GM18951 (cell line): ENCODE measurements around the gene FZD10.

Experiments used
- POLR2A ChIP-seq: IDR thresholded peaks from 4 replicates; pipeline ENCODE4 v1.6.1; 2011; ENCODE audit warnings: mild to moderate bottlenecking; ENCODE audit not compliant: insufficient read length, insufficient read depth; ENCODE audit errors: extremely low read depth
- in situ Hi-C: fragments of 300-500 bp; cut with MboI; formaldehyde crosslinking; loops from one replicate; pipeline ENCODE4 v1.12.0; 2022; ENCODE audit warnings: low sequenced_read_pairs, mixed read lengths, inconsistent platforms; ENCODE audit not compliant: unreplicated experiment

Gene FZD10

DNA sequence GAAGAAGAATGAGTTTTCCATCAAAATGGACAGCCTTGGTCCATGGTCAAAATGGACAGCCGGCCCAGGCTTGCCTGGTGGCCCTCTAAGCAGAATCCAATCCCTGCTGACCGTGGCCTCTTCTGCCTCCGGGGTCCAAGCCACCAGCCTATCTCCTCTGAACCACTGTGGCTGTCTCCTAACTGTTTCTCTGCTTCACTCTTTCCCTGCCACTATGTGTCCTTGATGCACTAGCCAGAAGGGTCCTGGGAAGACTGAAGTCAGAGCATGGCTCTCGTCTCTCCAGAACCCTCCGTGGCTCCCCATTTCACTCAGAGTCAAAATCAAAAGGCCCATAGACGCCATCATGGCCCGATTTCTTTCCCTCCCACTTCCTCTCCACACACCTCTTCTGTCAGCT, 8.5 kb upstream of the FZD10 start:
- in situ Hi-C loops: no loop called here
- no peak for TF ChIP-seq POLR2A

DNA sequence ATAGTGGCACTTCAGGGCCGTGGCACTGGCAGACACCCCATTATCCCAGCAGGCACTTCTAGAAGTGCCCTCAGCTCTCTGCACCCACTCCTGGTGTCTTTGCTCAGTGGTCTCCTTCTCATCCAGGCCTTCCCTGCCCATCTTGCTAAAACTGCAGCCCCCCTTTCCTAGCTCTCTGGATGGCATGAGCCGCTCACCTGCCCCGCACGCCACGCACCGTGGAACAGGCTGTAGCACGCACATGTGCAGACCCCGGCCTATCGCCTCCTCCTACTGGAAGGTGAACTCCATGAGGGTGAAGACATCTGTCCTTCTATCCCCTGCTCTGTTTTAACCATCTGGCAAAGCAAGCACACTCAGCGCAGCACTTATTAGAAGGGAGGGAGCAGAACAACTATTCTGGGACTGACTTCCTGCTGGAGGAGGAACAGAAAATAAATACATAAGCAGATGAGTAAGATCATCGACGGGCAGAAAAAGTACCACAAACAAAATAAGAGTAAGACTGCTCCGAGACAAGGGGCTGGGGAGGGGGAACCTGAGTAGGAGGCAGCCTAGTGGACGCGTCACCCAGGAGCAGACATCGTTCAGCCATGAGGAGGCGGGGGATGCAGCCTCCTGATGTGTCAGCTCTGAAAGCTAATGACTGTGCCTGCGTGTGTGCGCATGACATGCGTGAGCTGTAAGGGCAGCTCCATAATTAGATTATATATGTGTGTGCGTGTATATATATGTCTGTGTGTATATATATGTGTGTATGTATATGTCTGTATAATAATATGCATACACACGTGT, 7.8 kb upstream of the FZD10 start:
- in situ Hi-C loops: no loop called here
- no peak for TF ChIP-seq POLR2A

DNA sequence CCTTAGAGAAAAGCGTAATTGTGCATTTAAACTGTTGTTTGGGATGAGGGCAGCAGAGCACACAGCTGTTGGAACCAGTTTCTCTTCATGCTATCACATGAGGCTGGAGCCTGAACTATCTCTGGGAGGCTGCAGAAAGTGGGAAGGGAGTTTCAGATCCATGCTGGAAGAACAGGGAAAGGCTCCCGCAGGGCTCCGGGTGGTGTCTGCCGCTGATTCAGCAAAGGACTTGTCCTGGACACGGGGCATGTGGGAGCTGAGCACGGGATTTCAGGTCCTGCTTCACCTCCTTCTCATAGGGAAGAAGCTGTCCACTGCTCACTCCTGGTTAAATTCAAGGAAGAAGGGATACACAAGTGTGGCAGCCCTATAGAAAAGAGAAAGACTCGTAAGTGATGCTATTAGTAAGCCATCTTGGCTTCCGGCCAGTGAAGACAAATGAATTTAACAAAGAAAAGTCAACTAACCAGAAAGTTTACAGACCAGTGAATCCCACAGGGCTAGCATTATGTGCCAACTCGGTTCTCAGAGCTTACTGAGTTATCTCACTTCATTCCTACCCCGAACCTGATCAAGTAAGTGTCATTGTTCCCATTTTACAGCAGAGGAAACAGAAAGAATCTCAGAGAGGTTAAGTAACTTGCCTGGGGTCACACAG, 6.7 kb upstream of the FZD10 start:
- in situ Hi-C loops: no loop called here
- TF ChIP-seq POLR2A: no peak

DNA sequence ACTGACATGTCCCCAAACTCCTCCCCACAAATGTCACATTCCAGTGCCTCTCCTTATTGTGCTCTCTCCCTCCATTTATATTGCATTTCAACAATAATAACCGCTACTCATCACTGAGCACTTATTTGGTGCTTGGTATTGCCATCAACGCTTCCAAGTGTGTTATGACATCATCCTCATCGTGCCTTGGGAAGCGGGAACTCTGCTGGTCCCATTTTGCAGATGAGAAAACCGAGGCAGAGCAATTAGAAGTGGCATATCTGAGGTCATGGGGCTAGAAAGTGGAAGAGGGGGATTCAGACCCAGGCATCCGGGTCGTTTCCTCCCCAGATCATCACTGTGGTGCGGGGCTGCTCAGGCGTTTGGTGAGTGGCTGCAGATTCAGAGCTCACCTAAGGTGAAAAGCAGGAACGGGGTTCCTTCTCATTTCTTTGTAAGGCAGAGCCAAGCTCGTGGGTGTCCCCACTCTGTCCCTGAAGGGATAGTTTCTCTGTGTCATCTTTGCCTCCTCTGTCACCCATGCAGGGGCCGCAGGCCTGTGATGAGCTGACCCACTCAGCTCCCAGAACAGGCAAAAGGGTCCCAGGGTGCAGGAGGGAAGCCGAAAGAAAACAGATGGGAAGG, 5.5 kb upstream of the FZD10 start:
- in situ Hi-C loops: no loop called here
- TF ChIP-seq POLR2A: no peak

DNA sequence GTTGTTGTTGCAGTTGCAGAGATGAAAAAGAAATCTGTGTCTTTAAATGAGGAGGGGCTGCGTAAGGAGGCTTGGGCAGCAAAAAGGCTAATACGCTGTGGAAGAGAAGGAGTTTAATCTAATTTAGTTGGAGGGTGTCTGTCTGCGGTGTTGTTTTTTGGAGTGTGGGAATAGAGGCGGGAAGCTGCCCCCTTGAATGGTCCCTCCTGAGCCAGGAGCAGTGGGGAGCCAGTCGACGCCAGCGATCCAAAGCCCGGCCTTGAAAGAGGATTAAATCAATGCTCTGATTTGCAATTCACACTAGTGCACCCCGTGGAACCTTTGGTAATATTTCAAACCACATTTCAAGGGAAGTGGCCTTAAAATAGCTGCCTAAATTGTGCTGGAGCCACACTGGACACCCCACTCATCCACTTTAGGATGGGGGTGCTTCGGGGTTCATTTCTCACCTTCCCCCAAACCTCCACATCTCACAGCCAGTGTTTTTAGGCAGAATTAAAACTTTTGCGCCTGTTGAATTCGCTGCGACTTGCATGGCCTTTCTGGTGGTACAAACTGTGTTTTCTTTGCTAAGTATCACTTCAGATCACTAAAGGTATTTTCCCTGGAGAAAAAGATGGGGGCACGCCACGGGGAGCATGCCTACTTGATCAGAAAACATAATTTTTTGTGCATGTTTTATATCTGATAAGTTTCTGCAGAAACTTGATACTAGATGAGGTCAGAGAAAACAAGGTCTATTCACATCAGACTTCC, 4.1 kb upstream of the FZD10 start:
- in situ Hi-C loops: no loop called here
- no peak for TF ChIP-seq POLR2A

DNA sequence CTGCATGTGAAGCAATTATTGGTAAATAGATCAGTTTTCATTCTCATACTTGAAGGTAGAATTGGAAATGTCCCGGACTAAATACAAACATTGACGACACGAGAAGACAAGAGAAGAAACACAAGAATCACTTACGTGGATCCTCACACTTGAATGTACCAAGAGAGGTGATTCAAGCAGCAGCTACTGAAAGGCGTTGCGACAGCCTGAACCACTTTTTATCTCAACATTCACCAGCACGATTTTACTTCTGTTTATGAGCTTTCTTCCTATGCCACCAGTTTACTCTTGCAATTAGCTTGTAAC, 3.6 kb upstream of the FZD10 start:
- in situ Hi-C loops: no loop called here
- no peak for TF ChIP-seq POLR2A

DNA sequence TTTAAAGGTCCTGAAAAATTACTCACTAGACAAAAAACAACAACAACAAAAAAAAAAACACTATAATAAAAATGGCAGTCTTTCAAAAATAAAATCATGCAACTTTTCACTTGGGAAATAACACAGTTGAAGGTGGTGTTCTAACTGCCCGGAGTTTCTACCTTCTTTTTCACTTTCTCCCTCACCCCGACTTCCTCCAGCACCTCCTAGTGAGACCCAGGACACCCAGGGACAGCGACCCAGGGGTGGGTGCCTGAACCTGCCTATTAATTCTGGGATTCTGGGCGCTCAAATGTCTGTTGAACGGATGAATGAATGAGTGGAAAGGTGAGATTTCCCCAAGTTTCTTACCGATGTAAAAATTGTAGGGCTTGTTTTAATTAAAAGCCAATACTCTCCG, 2.0 kb upstream of the FZD10 start:
- no peak for TF ChIP-seq POLR2A
- in situ Hi-C loops: no loop called here

DNA sequence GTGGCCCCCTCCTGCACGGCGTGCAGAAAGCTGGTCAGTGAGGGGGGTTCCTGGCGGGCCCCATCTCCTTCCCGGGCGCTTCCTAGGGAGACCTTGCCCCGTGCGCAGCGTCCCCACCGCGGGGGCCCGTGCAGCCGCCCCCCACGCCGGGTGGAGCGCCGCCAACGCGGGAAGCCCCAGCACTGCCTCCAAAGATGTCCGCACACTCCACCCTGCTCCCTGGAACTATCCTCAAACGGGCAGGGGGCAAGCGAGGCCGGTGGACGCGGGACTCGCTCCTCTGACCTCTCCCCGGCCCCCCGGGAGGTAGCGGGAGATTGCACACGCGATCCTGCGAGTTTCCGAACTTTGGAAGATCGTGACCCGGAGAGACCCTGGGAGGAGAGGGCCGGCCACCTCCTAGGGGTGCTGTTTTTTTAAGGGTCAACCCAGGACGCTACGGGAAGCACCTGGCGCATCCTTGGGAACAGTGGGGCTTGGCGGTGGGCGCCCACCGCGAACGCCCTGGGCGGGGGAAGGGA, 1.5 kb upstream of the FZD10 start:
- in situ Hi-C loops: no loop called here

DNA sequence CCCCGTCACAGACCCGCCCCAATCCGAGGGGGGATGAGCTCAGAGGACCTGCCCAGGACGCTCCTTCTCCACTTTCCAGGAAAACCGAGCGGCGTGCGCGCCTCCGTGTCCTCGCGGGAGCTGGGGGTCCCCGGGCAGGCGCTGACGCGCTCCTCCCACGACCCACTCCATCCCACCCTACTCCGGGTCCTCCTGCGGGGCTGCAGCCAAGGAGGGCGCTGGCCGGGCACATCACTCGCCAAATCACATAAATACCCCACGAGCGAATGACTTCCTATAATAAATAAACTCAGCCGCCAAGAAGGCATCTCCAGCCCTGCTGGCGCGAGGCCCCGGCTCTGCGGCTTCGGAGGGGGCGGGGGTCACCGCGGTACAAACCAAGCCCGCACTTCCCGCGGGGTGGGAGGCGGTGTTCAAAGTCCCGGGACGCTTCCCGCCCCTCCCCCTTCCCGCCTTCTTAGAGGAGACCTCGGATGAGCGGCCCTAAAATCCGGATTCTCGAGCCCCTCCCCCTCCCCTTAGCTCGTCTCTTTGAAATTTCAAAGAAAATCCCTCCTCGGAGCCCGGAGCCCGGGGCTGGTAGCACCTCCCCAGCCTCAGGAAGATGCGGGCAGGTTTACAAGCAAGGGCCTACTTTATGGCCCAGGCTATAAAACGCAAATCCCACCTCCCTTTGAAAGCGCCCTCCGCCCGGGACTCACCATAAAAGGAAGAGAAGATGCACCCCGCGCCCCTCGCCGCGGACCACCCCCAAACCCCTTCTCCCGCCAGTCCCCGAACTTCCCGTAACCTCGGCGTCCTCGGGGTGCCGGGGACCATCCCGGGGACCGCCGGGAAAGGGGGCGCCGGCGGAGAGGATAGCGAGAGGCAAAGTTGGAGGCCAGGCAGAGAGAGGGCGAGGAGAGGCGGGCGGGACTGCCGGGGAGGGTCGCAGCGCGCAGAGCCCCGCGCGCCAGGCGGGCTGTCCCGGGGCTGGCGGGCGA, 712 bp upstream of the FZD10 start:
- in situ Hi-C loops: no loop called here

More for the DNA sequence above, 1.5 kb upstream of the FZD10 start:
- no peak for TF ChIP-seq POLR2A

DNA sequence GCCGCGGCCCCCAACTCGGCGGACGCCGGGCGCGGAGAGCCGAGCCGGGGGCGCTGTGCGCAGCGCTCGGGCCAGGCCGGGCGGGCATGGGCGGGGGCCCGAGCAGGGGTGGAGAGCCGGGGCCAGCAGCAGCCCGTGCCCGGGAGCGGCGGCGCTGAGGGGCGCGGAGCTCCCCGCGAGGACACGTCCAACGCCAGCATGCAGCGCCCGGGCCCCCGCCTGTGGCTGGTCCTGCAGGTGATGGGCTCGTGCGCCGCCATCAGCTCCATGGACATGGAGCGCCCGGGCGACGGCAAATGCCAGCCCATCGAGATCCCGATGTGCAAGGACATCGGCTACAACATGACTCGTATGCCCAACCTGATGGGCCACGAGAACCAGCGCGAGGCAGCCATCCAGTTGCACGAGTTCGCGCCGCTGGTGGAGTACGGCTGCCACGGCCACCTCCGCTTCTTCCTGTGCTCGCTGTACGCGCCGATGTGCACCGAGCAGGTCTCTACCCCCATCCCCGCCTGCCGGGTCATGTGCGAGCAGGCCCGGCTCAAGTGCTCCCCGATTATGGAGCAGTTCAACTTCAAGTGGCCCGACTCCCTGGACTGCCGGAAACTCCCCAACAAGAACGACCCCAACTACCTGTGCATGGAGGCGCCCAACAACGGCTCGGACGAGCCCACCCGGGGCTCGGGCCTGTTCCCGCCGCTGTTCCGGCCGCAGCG, 639 bp downstream of the FZD10 start:
- TF ChIP-seq POLR2A: no peak
- in situ Hi-C loops: no loop called here

More for the DNA sequence above, 712 bp upstream of the FZD10 start:
- TF ChIP-seq POLR2A: no peak

DNA sequence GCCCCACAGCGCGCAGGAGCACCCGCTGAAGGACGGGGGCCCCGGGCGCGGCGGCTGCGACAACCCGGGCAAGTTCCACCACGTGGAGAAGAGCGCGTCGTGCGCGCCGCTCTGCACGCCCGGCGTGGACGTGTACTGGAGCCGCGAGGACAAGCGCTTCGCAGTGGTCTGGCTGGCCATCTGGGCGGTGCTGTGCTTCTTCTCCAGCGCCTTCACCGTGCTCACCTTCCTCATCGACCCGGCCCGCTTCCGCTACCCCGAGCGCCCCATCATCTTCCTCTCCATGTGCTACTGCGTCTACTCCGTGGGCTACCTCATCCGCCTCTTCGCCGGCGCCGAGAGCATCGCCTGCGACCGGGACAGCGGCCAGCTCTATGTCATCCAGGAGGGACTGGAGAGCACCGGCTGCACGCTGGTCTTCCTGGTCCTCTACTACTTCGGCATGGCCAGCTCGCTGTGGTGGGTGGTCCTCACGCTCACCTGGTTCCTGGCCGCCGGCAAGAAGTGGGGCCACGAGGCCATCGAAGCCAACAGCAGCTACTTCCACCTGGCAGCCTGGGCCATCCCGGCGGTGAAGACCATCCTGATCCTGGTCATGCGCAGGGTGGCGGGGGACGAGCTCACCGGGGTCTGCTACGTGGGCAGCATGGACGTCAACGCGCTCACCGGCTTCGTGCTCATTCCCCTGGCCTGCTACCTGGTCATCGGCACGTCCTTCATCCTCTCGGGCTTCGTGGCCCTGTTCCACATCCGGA, 1.4 kb downstream of the FZD10 start:
- in situ Hi-C loops: no loop called here
- TF ChIP-seq POLR2A: no peak
